Thyroid gland (tissue), 4 donors: ENCODE data around the gene L3HYPDH.

ENCODE experiments used
- POLR2A ChIP-seq, 2 donors: fragments of 450-650 bp; IDR thresholded peaks; one replicate each; pipeline ENCODE4 v1.6.1; 2017; ENCODE audit warnings: antibody characterized with exemption in 2 of 2, mild to moderate bottlenecking in 2 of 2, moderate library complexity in 1 of 2
- TF ChIP-seq, protein P1 (sequence below), 6 experiments: fragments of 200-600 bp in 3 of 6; fragments of 450-650 bp in 3 of 6; sonication (generic) in 3 of 6; IDR thresholded peaks; one replicate each; pipeline ENCODE4 v1.5.1; 2016 to 2019; ENCODE audit warnings: antibody characterized with exemption in 6 of 6, mild to moderate bottlenecking in 2 of 6, inconsistent platforms in 1 of 6, moderate library complexity in 1 of 6

DNA sequence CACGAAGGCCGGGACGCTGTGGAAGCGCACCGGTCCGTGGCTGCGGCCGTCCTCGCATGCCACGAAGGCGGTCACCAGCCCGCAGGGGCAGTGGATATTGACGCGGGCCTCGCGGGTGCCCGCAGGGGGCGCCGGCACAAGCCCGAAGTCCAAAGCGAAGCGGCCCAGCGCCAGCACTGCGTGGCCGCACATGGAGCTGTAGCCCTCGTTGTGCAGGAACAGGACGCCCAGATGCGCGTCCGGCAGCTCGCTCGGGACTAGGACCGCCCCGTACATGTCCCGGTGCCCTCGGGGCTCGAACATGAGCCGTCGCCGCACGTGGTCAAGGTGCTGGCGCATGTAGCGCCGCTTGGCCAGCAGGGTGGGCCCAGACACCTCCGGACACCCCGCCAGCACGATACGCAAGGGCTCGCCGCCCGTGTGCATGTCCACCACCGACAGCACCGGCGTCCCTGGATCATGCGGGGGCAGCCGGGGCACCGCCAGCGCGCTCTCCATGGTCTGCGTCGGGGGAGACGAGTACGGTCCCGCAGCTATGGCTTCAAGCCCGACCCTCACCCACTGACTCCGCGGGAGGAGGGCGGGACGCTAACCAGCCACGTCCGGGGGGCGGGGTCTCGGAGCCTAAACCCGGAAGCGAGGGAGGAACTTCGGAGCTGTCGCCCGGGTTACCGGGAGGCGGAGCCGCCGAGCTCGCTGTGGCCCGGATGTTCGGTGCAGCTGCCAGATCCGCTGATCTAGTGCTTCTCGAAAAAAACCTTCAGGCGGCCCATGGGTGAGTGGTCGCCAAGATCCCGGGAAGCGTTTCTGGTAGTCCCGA lies at the start of gene L3HYPDH, which contains the start of gene JKAMP:
- TF ChIP-seq POLR2A (IDR thresholded peaks at IDR 0.05) = peak; percentile 18 to 91
- TF ChIP-seq, protein P1, sequence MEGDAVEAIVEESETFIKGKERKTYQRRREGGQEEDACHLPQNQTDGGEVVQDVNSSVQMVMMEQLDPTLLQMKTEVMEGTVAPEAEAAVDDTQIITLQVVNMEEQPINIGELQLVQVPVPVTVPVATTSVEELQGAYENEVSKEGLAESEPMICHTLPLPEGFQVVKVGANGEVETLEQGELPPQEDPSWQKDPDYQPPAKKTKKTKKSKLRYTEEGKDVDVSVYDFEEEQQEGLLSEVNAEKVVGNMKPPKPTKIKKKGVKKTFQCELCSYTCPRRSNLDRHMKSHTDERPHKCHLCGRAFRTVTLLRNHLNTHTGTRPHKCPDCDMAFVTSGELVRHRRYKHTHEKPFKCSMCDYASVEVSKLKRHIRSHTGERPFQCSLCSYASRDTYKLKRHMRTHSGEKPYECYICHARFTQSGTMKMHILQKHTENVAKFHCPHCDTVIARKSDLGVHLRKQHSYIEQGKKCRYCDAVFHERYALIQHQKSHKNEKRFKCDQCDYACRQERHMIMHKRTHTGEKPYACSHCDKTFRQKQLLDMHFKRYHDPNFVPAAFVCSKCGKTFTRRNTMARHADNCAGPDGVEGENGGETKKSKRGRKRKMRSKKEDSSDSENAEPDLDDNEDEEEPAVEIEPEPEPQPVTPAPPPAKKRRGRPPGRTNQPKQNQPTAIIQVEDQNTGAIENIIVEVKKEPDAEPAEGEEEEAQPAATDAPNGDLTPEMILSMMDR (IDR thresholded peaks at IDR 0.05) = peak; percentile 19 to 65 (median 54)
